Fibroblast of peridontal ligament (primary cell): ENCODE measurements around the gene LTN1.
"Not testable (repeated sequence)": the region's sequence is repeated elsewhere in the genome, so short reads cannot be mapped to it uniquely, and the experiment has no call there.

Experiments used
- DNase-seq: peaks from one replicate; pipeline ENCODE4 v3.0.0-alpha.2; 2010; ENCODE audit errors: extremely low read depth

Gene LTN1

DNA sequence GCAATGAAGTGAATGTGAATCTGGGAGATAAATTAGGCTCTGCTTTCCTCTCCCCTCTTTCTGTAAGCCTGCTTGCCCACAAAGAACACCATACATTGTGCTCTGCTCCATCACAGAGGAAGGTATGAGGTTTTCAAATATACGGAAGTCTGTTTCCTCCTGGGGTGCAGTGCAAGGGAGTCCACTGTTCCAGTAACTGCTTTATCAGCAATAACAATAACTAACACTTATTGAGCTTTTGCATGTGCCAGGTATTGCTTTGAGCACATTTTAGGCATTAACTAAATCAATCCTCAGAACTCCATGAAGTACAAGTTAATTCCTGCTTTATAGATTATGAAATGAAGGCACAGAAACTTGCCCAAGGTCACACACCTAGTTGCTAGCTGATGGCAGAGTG lies 10.0 kb downstream of the LTN1 start:
- no peak for DNase-seq

DNA sequence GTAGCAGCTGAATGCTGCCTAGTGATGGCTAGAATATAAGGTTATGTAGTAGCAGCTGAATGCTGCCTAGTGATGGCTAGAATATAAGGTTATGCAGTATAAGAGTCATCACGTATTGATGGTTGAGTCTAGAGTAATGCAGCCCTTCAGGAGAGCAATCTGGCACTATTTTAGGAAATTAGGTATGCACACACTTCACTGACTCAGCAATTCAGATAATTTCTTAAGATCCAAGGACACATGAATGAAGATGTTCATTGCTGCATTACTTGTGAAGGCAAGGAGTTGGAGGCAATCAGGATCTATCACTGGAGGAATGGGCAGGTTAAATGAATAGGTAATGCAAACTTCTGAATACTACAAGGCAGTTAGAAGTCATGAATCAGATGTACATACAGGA lies 13.6 kb downstream of the LTN1 start:
- DNase-seq: no peak

DNA sequence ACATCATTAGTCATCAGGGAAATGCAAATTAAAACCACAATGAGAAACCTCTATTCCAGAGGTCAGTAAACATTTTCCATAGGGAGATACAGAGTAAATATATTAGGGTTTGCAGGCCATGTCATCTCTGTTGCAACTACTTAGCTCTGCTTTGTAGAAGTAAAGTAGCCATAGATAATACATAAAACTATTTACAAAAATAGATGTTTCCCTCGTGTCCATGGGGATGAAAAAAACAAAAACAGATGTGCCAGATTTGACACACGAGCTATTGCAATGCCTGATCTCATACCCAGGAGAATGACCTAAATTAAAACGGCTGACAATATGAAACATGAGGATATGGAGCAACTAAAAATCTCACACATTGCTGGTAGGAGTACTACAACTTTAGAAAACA lies 17.3 kb downstream of the LTN1 start:
- peak; percentile 86 for DNase-seq

DNA sequence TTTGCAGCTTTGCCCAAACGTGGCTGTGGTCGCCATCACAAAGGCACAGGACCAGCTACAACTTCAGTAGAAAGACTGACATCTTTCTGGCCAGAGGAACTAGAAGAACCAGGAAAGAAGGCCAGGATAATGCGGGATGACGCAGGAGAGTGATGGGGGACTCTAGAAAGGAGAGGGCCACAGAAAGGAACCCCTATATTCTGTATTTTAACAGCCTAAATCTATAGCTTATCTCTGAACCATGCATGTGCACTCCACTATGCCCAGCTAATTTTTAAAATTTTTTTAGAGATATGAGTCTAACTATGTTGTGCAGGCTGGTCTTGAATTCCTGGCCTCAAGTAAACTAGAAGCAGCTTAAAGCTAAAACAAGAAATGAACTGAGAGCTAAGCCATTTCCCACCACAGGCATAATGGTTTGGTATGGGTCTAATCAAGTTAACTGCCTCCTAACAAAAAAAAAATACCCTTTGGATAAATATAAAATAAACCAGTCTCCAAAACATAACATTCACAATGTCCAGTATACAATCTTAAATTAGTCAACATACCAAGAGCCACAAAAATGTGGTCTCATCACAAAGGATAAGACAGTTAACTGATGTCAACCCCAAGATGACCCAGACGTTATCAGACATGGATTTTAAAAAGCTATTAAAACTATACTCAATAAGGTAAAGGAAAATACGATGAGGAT lies 18.0 kb downstream of the LTN1 start:
- DNase-seq: peak; percentile 31

DNA sequence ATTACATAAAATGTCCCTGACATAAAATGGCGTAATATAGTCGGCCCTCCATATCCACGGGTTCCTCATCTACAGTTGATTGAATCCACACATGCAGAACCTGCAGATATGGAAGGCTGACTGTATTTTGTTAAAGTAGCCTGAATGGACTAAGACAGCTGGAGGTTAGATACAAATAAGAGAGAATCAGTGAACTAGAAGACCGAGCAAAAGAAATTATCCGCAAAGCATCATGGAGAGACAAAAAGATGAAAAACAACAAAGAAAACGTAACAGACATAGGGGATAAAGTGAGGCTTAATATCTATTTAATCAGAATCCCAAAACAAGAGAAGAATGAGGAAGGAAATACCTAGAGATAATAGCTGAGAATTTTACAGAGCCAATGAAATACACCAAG lies 20.3 kb downstream of the LTN1 start:
- no peak for DNase-seq

DNA sequence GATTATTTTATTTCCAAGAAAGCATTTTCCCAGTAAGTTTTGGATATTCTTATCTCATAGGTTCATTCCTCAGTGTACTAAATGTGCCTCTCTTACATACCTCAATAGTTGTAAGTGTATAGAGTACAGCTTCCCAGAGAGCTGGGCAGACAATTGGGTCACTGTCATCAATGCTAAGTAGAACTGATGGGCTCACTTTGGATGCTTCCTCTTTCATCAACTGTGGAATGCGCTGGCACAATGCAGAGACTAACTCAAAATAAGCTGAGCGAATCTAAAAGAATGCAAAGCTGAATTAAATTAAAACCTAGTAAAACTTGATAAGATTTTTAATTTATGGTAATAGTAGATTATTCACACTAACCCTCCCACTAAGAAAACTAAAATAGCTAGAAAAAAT lies 21.5 kb downstream of the LTN1 start:
- peak; percentile 25 for DNase-seq

DNA sequence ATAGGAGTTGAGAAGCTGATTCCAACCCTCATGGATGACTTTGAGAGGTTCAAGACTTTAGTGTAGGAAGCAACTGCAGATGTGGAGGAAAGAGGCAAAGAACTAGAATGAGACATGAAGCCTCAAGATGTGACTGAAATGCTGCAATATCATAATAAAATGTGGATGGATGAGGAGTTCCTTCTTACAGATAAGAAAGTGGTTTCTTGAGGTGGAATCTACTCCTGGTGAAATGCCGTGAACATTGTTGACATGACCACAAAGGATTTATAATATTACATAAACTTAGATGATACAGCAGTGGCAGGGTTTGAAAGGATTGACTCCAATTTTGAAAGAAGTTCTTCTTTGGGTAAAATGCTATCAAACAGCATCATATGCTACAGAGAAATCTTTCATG lies 28.8 kb downstream of the LTN1 start:
- DNase-seq: no peak

DNA sequence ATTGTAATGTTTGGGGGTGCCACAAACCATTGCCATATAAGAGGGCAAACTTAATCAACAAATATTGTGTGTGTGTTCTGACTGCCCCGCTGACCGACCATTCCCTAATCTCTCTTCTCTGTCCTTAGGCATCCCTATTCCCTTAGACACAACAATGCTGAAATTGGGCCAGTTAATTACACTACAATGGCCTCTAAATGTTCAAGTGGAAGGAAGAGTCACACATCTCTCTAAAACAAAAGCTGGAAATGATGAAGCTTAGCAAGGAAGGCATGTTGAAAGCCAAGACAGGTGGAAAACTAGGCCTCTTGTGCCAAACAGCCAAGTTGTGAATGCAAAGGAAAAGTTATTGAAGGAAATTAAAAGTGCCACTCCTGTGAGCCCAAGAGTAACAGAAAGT lies 30.2 kb downstream of the LTN1 start:
- DNase-seq: no peak

DNA sequence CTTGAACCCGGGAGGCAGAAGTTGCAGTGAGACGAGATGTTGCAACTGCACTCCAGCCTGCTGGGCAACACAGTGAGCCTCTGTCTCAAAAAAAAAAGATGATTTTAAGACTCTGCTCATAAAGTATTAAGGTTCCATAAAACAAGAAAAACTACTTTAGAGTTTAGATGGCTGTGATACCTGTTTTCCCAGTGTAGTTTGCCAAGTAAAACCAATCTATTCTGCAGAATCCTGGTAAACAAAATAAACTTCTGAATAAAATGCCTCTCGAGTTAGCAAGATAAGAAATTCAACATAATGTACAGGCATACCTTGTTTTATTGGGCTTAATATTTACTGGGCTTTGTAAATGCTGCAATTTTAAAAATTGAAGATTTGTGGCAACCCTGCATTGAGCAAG lies 30.8 kb downstream of the LTN1 start:
- DNase-seq: no peak

DNA sequence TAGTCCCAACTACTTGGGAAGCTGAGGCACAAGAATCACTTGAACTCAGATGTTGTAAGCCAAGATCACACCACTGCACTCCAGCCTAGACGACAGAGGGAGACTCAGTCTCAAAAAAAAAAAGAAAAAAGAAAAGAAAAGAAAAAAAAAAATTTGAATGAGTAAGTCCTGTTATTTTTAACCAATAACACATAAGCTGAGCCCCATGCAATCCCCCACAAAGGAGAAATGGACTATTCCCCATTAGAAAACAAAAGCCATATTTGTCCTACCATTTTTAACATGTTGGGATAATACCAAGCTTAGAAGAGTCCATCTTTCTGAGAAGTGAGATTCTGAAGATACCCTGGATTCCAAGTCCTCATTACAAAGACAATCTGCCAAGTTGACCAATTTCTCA lies 32.4 kb downstream of the LTN1 start:
- no peak for DNase-seq

DNA sequence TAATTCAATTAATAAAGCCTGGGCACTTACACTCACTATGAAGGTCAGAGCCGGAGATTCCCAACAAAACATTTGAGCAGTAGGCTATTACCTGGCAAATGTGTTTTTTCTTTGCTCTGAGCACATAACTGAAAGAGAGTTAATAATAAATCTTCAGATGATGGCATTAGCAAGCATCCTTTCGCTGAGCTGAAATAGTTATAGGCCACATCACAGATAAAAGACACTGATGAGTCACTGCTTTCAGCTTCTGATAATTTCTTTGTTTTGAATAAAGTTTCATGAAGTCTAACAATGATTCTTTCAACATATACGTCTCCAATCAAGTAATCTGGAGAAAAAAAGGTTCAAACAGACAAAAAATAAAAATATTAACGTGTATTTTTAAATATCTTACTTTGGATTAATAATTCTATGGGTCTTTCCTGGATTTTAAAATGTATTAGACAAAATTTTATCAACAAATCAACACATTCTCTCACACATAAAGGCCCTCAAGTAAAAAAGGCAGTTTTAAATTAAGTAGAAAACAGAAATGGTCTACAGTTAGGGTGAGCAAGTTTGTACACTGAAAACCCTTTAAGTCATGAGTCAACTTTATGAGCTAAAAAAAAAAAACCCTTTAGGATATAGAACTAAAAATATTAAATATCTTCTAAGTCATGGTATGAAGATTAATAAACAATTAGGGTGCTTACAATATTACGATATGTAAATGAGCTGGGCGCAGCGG lies 33.1 kb downstream of the LTN1 start:
- peak; percentile 66 for DNase-seq

DNA sequence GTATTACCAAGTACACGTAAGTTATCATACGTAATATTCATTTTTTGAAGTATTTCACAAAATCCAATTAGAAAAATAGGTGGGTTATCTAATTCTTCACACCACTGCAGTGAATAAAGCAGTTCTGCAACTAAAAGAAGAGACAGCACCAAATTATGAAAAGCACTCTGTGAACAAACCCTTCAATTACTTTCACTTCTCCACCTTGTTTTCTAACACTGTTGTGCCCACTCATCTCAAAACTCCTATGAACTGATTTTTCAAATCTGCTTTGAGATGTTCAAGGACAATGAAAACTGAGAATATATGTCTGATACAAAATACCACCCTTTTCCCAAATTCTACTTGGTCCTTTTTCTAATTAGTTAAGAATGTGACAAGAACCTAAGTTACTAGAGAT lies 39.4 kb downstream of the LTN1 start:
- no peak for DNase-seq

DNA sequence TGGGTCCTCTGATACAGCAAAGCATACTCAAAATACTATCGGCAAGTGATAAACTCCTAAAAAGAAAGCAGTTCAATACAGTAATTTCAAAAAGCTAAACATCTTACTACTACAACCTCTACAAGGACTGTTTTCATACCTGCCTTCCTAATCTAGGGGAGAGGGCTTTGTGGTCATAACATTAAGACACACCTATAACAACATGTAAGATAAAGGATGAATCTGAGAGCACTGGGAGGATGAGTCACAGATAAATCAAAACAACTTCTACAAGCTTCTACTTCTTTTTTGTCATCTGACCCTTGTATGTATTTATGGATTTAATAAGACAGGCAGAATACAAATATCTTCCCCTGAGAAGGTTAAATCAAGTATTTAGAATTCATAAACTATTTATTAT lies 40.0 kb downstream of the LTN1 start:
- DNase-seq: no peak

DNA sequence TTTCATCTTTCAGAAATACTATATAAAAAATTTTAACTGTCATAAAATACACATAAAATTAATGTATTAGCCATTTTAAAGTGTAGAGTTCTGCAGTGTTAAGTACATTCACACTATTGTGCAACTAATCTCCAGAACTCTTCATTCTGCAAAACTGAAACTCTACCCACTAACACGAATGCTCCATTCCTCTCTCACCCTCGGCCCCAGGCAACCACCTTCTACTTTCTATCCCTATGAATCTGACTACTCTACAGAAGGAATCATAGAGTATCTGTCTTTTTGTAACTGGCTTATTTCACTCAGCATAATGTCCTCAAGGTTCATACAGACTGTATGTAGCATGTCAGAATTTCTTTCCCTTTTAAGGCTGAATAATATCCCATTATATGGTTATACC lies 43.4 kb downstream of the LTN1 start:
- no peak for DNase-seq

DNA sequence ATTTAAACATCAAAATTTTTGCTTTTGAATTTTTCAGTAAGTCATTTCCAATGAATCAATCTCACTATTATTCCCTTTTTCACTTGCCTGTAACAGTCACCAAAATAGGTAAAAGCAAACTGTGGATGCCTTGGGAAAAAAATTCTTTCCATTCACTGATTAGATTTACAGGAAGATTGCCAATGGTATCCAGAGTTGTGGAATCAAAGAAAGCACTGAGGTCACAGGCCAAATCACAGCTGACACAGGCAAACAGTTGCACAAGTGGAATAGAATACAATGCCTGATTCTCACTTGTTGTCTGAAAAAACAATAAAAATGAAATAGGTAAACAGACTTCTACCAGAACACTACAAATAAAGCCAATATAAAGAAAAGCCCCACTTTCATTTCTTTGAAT lies 48.4 kb downstream of the LTN1 start:
- DNase-seq: peak; percentile 57

DNA sequence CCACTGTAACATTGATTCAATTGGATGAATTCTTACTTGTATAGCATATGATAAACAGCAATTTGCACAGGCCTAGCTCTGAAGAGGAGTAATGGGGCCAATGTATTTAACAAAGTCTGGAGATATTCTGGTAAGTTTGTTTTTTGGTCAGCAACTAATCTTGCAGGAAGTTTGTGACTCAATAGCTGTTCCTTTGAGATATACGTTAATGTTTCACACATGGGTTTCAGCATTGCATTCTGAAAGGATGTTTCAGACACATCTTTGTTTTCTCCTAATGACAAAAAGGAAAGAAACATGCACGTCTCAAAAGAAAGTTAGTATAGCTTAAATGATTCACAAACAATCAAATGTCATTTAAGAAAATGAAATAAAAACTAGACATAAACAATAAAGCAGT lies 49.0 kb downstream of the LTN1 start:
- no peak for DNase-seq

DNA sequence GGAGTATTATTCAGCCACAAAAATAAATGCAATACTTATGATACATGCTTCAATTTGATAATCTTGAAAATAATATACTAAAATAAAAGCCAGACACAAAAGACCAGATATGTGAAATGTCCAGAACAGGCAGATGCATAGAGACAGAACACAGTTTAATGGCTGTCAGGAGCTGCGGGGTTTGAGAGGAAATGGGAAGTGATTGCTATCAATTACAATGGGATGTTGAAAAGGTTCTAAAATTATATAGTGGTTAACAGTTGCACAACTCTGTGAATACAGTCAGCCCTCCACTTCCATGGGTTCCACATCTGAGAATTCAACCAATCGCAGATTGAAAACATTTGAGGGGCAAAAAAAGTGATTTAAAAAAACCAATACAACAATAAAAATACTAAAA lies 54.0 kb downstream of the LTN1 start:
- DNase-seq: peak; percentile 18

DNA sequence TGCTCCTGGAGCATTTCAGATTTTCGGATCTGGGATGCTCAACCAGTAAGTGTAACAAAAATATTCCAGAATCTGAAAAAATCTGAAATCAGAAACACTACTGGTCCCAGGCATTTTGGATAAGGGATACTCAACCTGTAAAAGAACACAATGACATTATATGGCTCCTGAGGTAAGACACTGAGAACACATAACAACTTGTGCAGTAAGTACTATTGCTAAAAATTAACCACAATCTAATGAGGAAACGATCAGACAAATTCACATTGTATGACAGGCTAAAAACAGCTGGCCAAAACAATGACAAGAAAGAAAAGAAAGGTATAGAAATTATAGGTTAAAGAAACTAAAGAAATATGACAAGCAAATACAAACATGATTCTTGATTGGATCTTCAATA lies 54.9 kb downstream of the LTN1 start:
- no peak for DNase-seq

DNA sequence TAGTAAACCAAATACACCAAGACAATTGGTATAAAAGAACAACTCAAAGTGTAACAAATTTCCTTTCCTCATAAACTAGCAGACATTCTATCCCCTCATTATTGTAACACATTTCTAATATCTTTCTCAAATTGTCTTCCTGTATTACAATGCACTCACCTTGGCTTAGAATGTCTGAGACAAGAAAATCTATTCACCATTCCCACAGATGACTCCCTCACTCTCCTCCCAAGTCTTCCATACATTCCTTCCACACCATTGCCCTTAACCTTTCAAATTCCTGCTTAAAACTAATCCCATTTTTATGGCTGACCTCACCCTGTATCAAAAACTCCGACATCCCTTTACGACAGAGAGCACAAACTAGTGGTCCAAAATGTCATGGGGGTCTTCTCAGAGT lies 56.0 kb downstream of the LTN1 start:
- DNase-seq: no peak

DNA sequence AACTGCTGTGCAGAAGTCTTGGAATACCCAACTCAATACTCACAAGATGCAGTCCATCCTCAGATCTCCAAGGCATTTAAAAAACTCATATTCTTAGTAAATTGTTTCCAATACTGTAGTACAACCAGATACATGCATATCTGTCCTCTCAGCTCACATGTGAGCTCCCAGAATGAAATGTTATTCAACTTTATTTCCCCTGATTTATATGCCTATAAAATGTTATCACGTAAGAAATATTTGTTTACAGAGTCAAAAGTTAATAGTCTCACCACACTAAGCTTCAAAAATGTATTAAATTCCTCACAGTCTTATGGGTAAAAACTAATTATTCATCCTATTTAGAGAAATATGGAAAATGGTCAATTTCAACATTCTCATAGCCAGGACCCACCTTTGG lies 56.6 kb downstream of the LTN1 start:
- DNase-seq: no peak

DNA sequence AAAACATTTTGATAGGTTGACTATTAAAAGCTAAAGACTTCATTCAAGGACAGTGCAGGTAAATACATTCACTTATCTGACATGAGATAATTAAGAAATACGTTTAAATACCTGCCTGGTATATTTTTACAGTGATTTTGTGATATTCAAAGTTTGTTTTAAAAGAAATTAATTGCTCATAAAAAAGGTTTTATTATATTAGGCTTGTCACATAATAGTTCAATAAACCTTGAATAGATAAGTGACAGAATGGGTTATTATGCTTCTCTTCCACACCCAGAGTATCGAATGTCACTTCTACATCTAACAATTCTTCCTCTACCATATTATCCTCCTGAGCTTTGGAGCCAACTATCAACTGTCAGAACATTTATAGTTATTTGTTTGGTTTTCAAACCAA lies 60.0 kb downstream of the LTN1 start:
- no peak for DNase-seq

DNA sequence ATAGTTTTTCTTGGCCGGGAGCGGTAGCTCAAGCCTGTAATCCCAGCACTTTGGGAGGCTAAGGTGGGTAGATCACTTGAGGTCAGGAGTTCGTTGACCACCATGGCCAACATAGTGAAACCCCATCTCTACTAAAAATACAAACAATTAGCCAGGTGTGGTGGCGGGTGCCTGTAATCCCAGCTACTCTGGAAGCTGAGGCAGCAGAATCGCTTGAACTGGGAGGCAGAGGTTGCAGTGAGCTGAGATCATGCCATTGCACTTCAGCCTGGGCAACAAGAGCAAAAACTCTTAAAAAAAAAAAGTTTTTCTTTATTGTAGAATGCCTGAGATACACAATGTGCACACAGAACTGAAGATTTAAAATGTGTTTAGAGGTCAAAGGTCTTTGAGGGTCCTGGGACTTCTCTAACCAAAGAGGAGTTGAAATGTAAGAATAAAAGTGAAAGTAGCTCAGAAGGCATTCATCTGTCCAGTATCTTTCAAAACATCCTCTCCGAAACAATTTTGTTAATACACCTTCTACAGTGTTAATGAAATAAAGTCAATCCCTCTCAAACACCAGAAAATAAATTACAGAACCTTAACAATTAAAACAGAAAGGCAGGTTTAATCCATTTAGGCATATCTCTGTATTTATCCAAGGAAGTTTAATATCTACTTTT lies 60.8 kb downstream of the LTN1 start:
- DNase-seq: not testable (repeated sequence)
